CD14-positive monocyte (primary cell): Measurements from ENCODE around the gene ANKRD1. TPM values are rescaled to one million over a fixed set of nuclear protein-coding genes. Genes with fewer than 3 reads are reported as not detected.

ENCODE experiments used
- DNase-seq, 3 donors: peaks; one replicate each; pipeline ENCODE4 v3.0.0-alpha.2; 2011 to 2022
- H2AFZ ChIP-seq: 2 replicates; pipeline ENCODE4 v1.6.0; 2012; ENCODE audit warnings: mild to moderate bottlenecking, low read depth, low read length, inconsistent platforms; ENCODE audit not compliant: insufficient read depth, poor library complexity, severe bottlenecking
- H3K27ac ChIP-seq, 2 donors: 1 replicate in 1 of 2; 2 replicates in 1 of 2; pipeline ENCODE4 v1.5.1; 2012 to 2013; ENCODE audit warnings: low read length in 2 of 2, control low read depth in 1 of 2, inconsistent platforms in 1 of 2, low read depth in 1 of 2, mild to moderate bottlenecking in 1 of 2
- H3K27me3 ChIP-seq, 2 donors: one replicate each; pipeline versions ENCODE4 v1.6.0 to v1.6.1; 2011 to 2013; ENCODE audit warnings: low read length in 2 of 2; ENCODE audit not compliant: control insufficient read depth in 2 of 2, insufficient read depth in 2 of 2
- H3K36me3 ChIP-seq, 2 donors: replicated peaks in 1 of 2; 1 replicate in 1 of 2; 2 replicates in 1 of 2; pipeline versions ENCODE4 v1.5.1 to v1.6.1; 2012 to 2013; ENCODE audit warnings: low read length in 2 of 2, control low read depth in 1 of 2, inconsistent platforms in 1 of 2, mild to moderate bottlenecking in 1 of 2; ENCODE audit not compliant: insufficient read depth in 2 of 2, control insufficient read depth in 1 of 2
- H3K4me1 ChIP-seq, 2 donors: 1 replicate in 1 of 2; 2 replicates in 1 of 2; pipeline versions ENCODE4 v1.5.1 to v1.6.1; 2012 to 2013; ENCODE audit warnings: low read length in 2 of 2, control low read depth in 1 of 2, inconsistent platforms in 1 of 2, mild to moderate bottlenecking in 1 of 2, moderate library complexity in 1 of 2; ENCODE audit not compliant: insufficient read depth in 2 of 2, control insufficient read depth in 1 of 2
- H3K4me2 ChIP-seq: replicated peaks from 2 replicates; pipeline ENCODE3; 2012; ENCODE audit warnings: low read length, moderate library complexity, mild to moderate bottlenecking; ENCODE audit not compliant: poor library complexity, severe bottlenecking; ENCODE audit errors: extremely low read depth
- H3K4me3 ChIP-seq, 3 experiments: fragments of 200-600 bp in 1 of 3; sonication (generic) in 1 of 3; replicated peaks in 1 of 3; 1 replicate in 2 of 3; 2 replicates in 1 of 3; pipeline ENCODE4 v1.5.1; 2011 to 2013; ENCODE audit warnings: low read length in 3 of 3, mild to moderate bottlenecking in 3 of 3, control low read depth in 2 of 3, low read depth in 2 of 3, inconsistent platforms in 1 of 3, moderate library complexity in 1 of 3
- H3K79me2 ChIP-seq: 2 replicates; pipeline ENCODE4 v1.6.0; 2012; ENCODE audit warnings: mild to moderate bottlenecking, control low read depth, inconsistent platforms, low read length, moderate library complexity; ENCODE audit not compliant: insufficient read depth
- H3K9ac ChIP-seq: 2 replicates; pipeline ENCODE4 v1.6.0; 2017; ENCODE audit warnings: low read length, mild to moderate bottlenecking; ENCODE audit not compliant: insufficient read depth, poor library complexity, severe bottlenecking
- H3K9me3 ChIP-seq, 2 donors: replicated peaks in 1 of 2; 1 replicate in 1 of 2; 2 replicates in 1 of 2; pipeline versions ENCODE4 v1.5.1 to v1.6.1; 2012 to 2013; ENCODE audit warnings: low read length in 2 of 2, control low read depth in 1 of 2; ENCODE audit not compliant: control insufficient read depth in 1 of 2, insufficient read depth in 1 of 2
- H4K20me1 ChIP-seq: 2 replicates; pipeline ENCODE4 v1.6.0; 2012; ENCODE audit warnings: mild to moderate bottlenecking, low read length, control low read depth, moderate library complexity; ENCODE audit not compliant: insufficient read depth
- H3K27ac Mint-ChIP-seq, 7 donors: one replicate each; pipeline ENCODE4 v1.8.0; 2020; ENCODE audit warnings: mild to moderate bottlenecking in 7 of 7, mixed read lengths in 7 of 7, moderate library complexity in 6 of 7, inconsistent platforms in 2 of 7
- H3K27me3 Mint-ChIP-seq, 3 donors: one replicate each; pipeline ENCODE4 v1.8.0; 2021 to 2022; ENCODE audit warnings: low read depth in 3 of 3, mild to moderate bottlenecking in 3 of 3, mixed read lengths in 3 of 3, moderate library complexity in 3 of 3, inconsistent platforms in 1 of 3
- H3K36me3 Mint-ChIP-seq, 2 donors: one replicate each; pipeline ENCODE4 v1.8.0; 2020; ENCODE audit warnings: mixed read lengths in 2 of 2, inconsistent platforms in 1 of 2, mild to moderate bottlenecking in 1 of 2
- H3K4me1 Mint-ChIP-seq: one replicate; pipeline ENCODE4 v1.8.0; 2020; ENCODE audit warnings: mild to moderate bottlenecking, mixed read lengths
- H3K4me3 Mint-ChIP-seq, 2 donors: one replicate each; pipeline ENCODE4 v1.8.0; 2020; ENCODE audit warnings: mild to moderate bottlenecking in 2 of 2, mixed read lengths in 2 of 2, moderate library complexity in 1 of 2
- H3K9me3 Mint-ChIP-seq, 7 donors: one replicate each; pipeline ENCODE4 v1.8.0; 2020 to 2022; ENCODE audit warnings: mixed read lengths in 7 of 7, mild to moderate bottlenecking in 6 of 7, moderate library complexity in 6 of 7, inconsistent platforms in 2 of 7
- CTCF ChIP-seq: fragments of 200-600 bp; IDR thresholded peaks from one replicate; pipeline ENCODE4 v1.8.0; 2022; ENCODE audit warnings: antibody characterized with exemption, mild to moderate bottlenecking
- WGBS: methylation state at CpG from one replicate; pipeline ENCODE4 v1.1.5; 2013; ENCODE audit warnings: missing lambda C conversion rate; ENCODE audit not compliant: insufficient coverage; 5-methylcytosine and 5-hydroxymethylcytosine counted together
- intact Hi-C, 2 donors: fragments of 100-400 bp; cut with micrococcal nuclease; formaldehyde crosslinking; loops; one replicate each; pipeline versions ENCODE4 v1.15.0 to v1.15.1; 2023
- polyA plus RNA-seq, 3 donors: library from polyadenylated mRNA; depleted of rRNA in 1 of 3; unstranded in 2 of 3; stranded (reverse) in 1 of 3; fragments of 300-500 nt in 2 of 3; fragments of >200 nt in 1 of 3; fragmentation: Illumina TruSeq in 2 of 3; gene quantifications; 1 replicate in 2 of 3; 2 replicates in 1 of 3; pipeline ENCODE4 v1.2.3, GENCODE V29; 2012 to 2021

ANKRD1 gene
- polyA plus RNA-seq, 3 donors = not detected

- no peak overlapping the region for H3K4me3 Mint-ChIP-seq
- peaks cover 3 to 6% (median 5%) of the 10 kb centered on the region in 3 donors for H3K27me3 Mint-ChIP-seq
- Histone ChIP-seq H2AFZ (no peak overlapping the region), H4K20me1 (no peaks in the 10 kb centered on the region), H3K9me3 (no peaks in the 10 kb centered on the region), H3K4me2 (no peak overlapping the region), H3K36me3 (no peaks in the 10 kb centered on the region), H3K4me1 (no peaks in the 10 kb centered on the region), H3K27me3 (no peaks in the 10 kb centered on the region), H3K4me3 (no peak overlapping the region), H3K9ac (no peak overlapping the region), H3K27ac (no peak overlapping the region), H3K79me2 (no peaks in the 10 kb centered on the region)
- no peak for DNase-seq
- no peak overlapping the region for H3K27ac Mint-ChIP-seq
- no peaks in the 10 kb centered on the region for H3K36me3 Mint-ChIP-seq
- H3K9me3 Mint-ChIP-seq = peaks cover 0 to 2% (median 0%) of the 10 kb centered on the region in 7 donors
- peaks cover 4% of the 10 kb centered on the region for H3K4me1 Mint-ChIP-seq
- WGBS = no CpG with 5 or more reads among the region's 2 CpGs
- intact Hi-C loops = loop anchor here in 1 of 2 donors (10.0 kb wide), 1 partner anchor 341 kb away; no protein-coding TSS in a partner anchor
- no peak for TF ChIP-seq CTCF
These were observed 7.0 kb downstream of the ANKRD1 start for GRCh38 chr10:90913774-90914420.

- no peaks in the 10 kb centered on the region for H3K9me3 ChIP-seq
- TF ChIP-seq CTCF = no peak
- H3K4me1 ChIP-seq = no peaks in the 10 kb centered on the region
- H3K4me3 Mint-ChIP-seq = no peak overlapping the region
- intact Hi-C loops = loop anchor here in 1 of 2 donors (10.0 kb wide), 1 partner anchor 342 kb away; no protein-coding TSS in a partner anchor
- no peaks in the 10 kb centered on the region for H3K36me3 Mint-ChIP-seq
- no peak overlapping the region for H3K27ac ChIP-seq
- no peaks in the 10 kb centered on the region for H3K27me3 ChIP-seq
- no CpG with 5 or more reads among the region's 7 CpGs for WGBS
- H3K9me3 Mint-ChIP-seq = peaks cover 0 to 2% (median 0%) of the 10 kb centered on the region in 7 donors
- no peak overlapping the region for H3K9ac ChIP-seq
- H3K79me2 ChIP-seq = no peaks in the 10 kb centered on the region
- peaks cover 3 to 6% (median 6%) of the 10 kb centered on the region in 3 donors for H3K27me3 Mint-ChIP-seq
- H3K4me2 ChIP-seq = no peak overlapping the region
- DNase-seq = no peak
- H2AFZ ChIP-seq = no peak overlapping the region
- no peak overlapping the region for H3K27ac Mint-ChIP-seq
- H3K36me3 ChIP-seq = no peaks in the 10 kb centered on the region
- H3K4me1 Mint-ChIP-seq = peaks cover 4% of the 10 kb centered on the region
- no peak overlapping the region for H3K4me3 ChIP-seq
- no peaks in the 10 kb centered on the region for H4K20me1 ChIP-seq
These were observed 7.9 kb downstream of the ANKRD1 start for GRCh38 chr10:90912854-90913479.
